ENCODE results near the gene CAD. TPM values are rescaled to one million over a fixed set of nuclear protein-coding genes. Genes with fewer than 3 reads are reported as not detected.

CAD gene
- 59.5 and 66.5 TPM in 2 replicates for total RNA-seq (2022)
- Bru-seq, nascent RNA: percentile 69 among the genes with signal in this experiment
- BruChase-seq, experiment 1, labeled RNA remaining after a 6-hour chase: percentile 87 among the genes with signal in this experiment
- BruChase-seq, experiment 2, labeled RNA remaining after a 2-hour chase: percentile 80 among the genes with signal in this experiment
- long read RNA-seq, full-length matches to known transcripts: 21 of 94 reads
- long read RNA-seq, partial matches to known transcripts: 54 of 94 reads
- long read RNA-seq, other reads (novel, unspliced or antisense): 19 of 94 reads

GRCh38 chr2:27217173-27218121 lies at the start of gene CAD:
CAD (plus strand) TSS chr2:27217369; CDS start chr2:27217552, 183 bp downstream.
- POLR2A ChIA-PET: interaction anchor here (0.5 to 1.4 kb wide), 11 partner anchors 14 to 192 kb away, joined by 3 to 5 read pairs (median 3); partner anchors contain the start of genes PPM1G and PREB
- peak; percentile 81 for DNase-seq (ENCODE audit: unreplicated experiment)

DNA sequence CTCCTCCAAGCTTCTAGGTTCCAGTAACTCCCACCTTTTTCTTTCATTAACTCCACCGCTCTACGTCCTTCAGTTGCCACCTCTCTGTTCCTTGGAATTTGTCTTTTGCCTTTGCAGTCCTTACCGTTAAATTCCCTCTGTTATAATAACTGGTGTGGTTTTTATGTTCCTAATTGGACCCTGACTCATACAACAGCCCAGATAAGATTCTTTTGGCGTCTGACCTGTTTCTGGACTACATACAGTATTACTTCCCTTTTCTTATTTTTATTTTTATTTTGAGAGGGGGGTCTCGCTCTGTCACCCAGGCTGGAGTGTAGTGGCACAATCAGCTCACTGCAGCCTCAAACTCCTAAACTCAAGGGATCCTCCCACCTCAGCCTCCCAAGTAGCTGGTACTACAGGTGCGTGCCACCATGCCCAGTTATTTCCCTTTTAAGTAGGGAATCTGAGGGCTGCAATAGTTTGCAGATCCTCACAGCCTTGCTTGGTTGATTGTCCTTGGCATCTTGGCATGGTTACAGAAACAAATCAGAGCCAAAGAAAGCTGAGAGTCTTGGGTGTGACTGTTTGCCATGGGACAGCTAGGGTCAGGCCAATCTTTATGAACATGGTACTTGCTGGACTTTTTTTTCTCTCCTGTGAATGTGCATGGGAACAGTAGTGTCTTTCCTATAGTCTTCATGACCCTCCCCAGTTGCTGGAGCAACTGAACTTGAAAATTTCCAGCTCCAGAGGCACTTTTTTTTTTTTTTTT lies 46.4 kb upstream of the CAD start:
- intact Hi-C loops (cut with micrococcal nuclease): loop anchor here (2.0 kb wide), 1 partner anchor 20 kb away; no protein-coding TSS in a partner anchor
- H3K27me3 Mint-ChIP-seq (ENCODE audit: insufficient read depth, unreplicated experiment): no peaks in the 10 kb centered on the region
- CTCF ChIA-PET: interaction anchor here (0.6 to 2.4 kb wide), 14 partner anchors 8 to 777 kb away, joined by 3 to 27 read pairs (median 4); partner anchors contain the start of gene TCF23

More at GRCh38 chr2:27217173-27218121, at the start of gene CAD:
- peak within 1 kb of the TSS; percentile 99 for H3K4me3 Mint-ChIP-seq (ENCODE audit: unreplicated experiment)
- intact Hi-C loops (cut with micrococcal nuclease): loop anchor here (10.0 kb wide), 1 partner anchor 67 kb away; the partner anchor contains the start of gene TRIM54
- no peaks in the 10 kb centered on the region for H3K27me3 Mint-ChIP-seq (ENCODE audit: insufficient read depth, unreplicated experiment)
- H3K9me3 Mint-ChIP-seq (ENCODE audit: unreplicated experiment): no peaks in the 10 kb centered on the region
- H3K36me3 Mint-ChIP-seq (ENCODE audit: insufficient read depth, unreplicated experiment): peaks cover 61% of the 10 kb centered on the region
- TSS peak; percentile 18 for BruUV-seq (replicated peaks)
- no peak for TF ChIP-seq CTCF (IDR thresholded peaks at IDR 0.05; ENCODE audit: unreplicated experiment)
- H3K4me1 Mint-ChIP-seq (ENCODE audit: insufficient read depth, unreplicated experiment): peaks cover 22% of the 10 kb centered on the region
- CTCF ChIA-PET: interaction anchor here (0.7 to 1.3 kb wide), 3 partner anchors 86 to 861 kb away, joined by 3 to 6 read pairs (median 3); no protein-coding TSS in a partner anchor
- peak within 1 kb of the TSS; percentile 91 for H3K27ac Mint-ChIP-seq (ENCODE audit: low read depth, unreplicated experiment)

DNA sequence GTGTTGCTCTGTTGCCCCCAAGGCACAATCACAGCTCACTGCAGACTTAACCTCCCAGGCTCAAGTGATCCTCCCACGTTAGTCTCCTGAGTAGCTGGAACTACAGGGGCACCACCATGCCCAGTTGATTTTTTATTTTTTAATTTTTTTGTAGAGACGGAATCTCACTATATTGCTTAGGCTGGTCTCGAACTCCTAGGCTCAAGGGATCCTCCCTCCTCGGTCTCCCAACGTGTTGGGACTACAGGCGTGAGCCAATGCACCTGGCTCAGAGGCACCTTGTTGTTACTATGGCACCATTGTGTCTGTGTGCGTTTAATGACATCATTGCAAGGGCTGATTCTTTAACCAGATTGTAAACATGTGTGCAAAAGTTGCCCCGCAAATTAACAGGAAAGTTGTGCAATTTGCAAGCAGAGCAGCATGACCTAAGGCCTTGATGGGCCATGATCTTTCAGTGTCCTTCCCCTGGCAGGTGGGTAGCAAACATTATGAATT lies 45.8 kb upstream of the CAD start:
- Mint-ChIP-seq H3K4me1 (ENCODE audit: insufficient read depth, unreplicated experiment) (peaks cover 7% of the 10 kb centered on the region), H3K9me3 (ENCODE audit: unreplicated experiment) (no peaks in the 10 kb centered on the region), H3K27ac (ENCODE audit: low read depth, unreplicated experiment) (no peak overlapping the region), H3K36me3 (ENCODE audit: insufficient read depth, unreplicated experiment) (no peaks in the 10 kb centered on the region), H3K4me3 (ENCODE audit: unreplicated experiment) (no peak overlapping the region), H3K27me3 (ENCODE audit: insufficient read depth, unreplicated experiment) (no peaks in the 10 kb centered on the region)
- TF ChIP-seq CTCF (IDR thresholded peaks at IDR 0.05; ENCODE audit: unreplicated experiment): no peak
- no TSS peak for BruUV-seq (replicated peaks)
- intact Hi-C loops (cut with micrococcal nuclease): loop anchor here (2.0 kb wide), 1 partner anchor 19 kb away; no protein-coding TSS in a partner anchor
- ChIA-PET CTCF (interaction anchor here (0.6 to 2.4 kb wide), 7 partner anchors 11 to 777 kb away, joined by 3 to 27 read pairs (median 5); no protein-coding TSS in a partner anchor), POLR2A (interaction anchor here (0.6 to 0.7 kb wide), 3 partner anchors 52 to 515 kb away, joined by 3 to 4 read pairs (median 3); partner anchors contain the start of gene MPV17)
- DNase-seq (ENCODE audit: unreplicated experiment): no peak

More for the DNA sequence above, 46.4 kb upstream of the CAD start:
- Mint-ChIP-seq H3K9me3 (ENCODE audit: unreplicated experiment) (no peaks in the 10 kb centered on the region), H3K27ac (ENCODE audit: low read depth, unreplicated experiment) (no peak overlapping the region), H3K36me3 (ENCODE audit: insufficient read depth, unreplicated experiment) (no peaks in the 10 kb centered on the region), H3K4me3 (ENCODE audit: unreplicated experiment) (no peak overlapping the region), H3K4me1 (ENCODE audit: insufficient read depth, unreplicated experiment) (peaks cover 7% of the 10 kb centered on the region)
- no TSS peak for BruUV-seq (replicated peaks)
- no peak for TF ChIP-seq CTCF (IDR thresholded peaks at IDR 0.05; ENCODE audit: unreplicated experiment)
- POLR2A ChIA-PET: interaction anchor here (0.7 kb wide), 2 partner anchors 53 to 514 kb away, joined by 3 read pairs; no protein-coding TSS in a partner anchor
- DNase-seq (ENCODE audit: unreplicated experiment): peak; percentile 26

Data from MCF 10A (cell line).